ENCODE data around the gene GSAP.
"Not testable (repeated sequence)": the region's sequence is repeated elsewhere in the genome, so short reads cannot be mapped to it uniquely, and the experiment has no call there.

GSAP gene

GRCh38 chr7:77360104-77360503 is 56.0 kb downstream of the GSAP start:
- no peak for DNase-seq (ENCODE audit: low read depth in 3 of 3)

DNA sequence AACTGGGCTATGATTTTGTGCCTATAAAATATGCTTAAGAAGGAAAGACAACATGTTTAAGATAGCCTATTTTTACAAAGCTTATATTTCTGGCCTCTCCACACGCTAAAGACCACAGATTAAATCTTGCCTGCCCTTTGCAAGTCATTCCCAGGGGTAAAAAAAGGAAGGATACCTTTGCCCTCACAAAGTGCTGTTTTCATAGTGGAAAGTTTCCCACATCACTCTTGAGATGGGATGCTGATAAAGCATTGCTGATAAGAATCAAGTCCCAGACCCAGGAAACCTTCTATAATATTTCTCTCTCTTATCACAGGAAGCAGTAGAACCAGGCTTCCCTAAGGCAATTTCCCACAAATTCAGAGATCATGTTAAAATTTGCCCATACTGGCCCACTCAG is 56.5 kb downstream of the GSAP start:
- DNase-seq (ENCODE audit: low read depth in 3 of 3) = no peak

DNA sequence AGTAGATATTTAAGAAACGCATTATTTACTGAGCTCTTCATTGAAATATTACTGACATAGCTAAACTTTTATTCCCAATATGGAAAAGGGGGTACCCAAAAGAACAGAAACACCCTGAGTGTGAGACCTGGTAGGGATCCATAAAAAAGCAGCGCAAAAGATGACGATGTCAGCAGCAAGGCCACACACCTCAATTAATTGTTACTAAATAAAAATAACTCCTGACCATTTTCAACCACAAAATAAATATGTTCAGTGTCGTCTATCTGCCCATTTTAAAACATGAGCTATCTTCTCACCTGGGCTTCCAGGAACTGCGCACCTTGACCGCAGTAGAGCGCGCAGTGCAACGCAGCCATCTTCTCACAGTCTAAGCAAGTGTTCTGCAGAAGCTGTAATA is 61.2 kb downstream of the GSAP start:
- DNase-seq (ENCODE audit: low read depth in 3 of 3) = no peak

DNA sequence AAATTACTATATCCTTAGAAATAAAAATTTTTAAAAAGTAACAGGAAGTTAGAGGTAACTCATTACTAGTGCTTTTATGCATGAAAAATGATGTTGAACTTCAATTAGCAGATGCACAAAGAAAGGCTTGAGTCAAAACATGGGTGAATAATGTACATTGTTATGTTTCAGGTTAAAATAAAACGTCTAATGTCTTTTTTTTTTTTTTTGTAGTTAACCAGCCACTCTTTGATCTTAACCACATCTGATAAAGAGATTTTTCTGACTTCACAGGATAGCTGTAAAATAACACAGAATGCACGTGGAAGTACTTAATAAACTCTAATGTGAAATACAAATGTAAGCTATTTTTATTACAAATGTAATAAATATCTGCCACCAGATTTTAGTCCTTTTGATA is 61.7 kb downstream of the GSAP start:
- no peak for DNase-seq (ENCODE audit: low read depth in 3 of 3)

- no peak for DNase-seq (ENCODE audit: low read depth in 3 of 3)
These were observed 62.2 kb downstream of the GSAP start for GRCh38 chr7:77353911-77354310.

- no peak for DNase-seq (ENCODE audit: low read depth in 3 of 3)
These were observed 62.8 kb downstream of the GSAP start for GRCh38 chr7:77353407-77353721.

- DNase-seq (ENCODE audit: low read depth in 3 of 3) = no peak
These were observed 63.3 kb downstream of the GSAP start for GRCh38 chr7:77352665-77353406.

DNA sequence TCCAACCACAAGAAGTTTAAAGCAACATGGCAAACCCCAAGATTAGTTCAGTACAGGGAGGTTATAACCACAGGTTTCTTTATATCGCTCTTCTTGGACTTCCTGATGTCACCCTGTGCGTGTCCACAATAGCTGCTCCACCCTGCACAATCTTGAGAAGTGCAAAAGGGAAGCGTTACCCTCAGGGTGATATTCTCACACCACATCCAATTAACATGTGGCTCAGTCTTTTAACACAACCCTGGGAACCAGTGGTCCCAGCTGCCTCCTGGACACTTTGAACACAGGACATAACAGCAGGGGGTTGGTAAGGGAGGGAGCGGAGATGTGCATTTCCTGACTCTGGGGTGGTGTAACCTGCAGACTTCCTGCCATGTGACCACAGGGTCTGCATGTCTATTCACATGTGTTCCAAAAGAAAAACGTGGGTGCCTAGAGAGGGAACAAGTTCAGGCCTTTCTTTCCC is 64.6 kb downstream of the GSAP start:
- DNase-seq (ENCODE audit: low read depth in 3 of 3) = peak in 1 of 3 donors; percentile 21

GRCh38 chr7:77349141-77349540 is 67.0 kb downstream of the GSAP start:
- DNase-seq (ENCODE audit: low read depth in 3 of 3) = no peak

- no peak for DNase-seq (ENCODE audit: low read depth in 3 of 3)
These were observed 67.8 kb downstream of the GSAP start for GRCh38 chr7:77348371-77348813.

- no peak for DNase-seq (ENCODE audit: low read depth in 3 of 3)
These were observed 69.7 kb downstream of the GSAP start for GRCh38 chr7:77346441-77346840.

DNA sequence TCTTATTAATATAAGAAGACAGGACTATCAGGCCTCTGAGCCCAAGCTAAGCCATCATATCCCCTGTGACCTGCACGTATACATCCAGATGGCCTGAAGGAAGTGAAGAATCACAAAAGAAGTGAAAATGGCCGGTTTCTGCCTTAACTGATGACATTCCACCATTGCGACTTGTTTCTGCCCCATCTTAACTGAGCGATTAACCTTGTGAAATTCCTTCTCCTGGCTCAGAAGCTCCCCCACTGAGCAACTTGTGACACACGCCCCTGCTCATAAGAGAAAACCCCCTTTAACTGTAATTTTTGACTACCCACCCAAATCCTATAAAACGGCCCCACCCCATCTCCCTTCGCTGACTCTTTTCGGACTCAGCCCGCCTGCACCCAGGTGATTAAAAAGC is 70.7 kb downstream of the GSAP start:
- DNase-seq (ENCODE audit: low read depth in 3 of 3) = not testable (repeated sequence)

DNA sequence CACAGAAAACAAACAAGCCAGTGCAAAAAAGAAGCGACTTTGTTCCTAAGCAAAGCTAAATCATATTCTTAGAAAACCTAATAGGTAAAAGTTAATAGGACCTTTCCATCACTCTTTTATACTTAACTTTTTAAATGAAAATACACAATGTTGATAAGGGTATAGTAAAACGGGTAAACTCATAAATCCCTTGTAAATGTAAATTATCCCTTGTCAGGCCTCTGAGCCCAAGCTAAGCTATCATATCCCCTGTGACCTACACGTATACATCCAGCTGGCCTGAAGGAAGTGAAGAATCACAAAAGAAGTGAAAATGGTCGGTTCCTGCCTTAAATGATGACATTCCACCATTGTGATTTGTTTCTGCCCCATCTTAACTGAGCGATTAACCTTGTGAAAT is 76.4 kb downstream of the GSAP start:
- no peak for DNase-seq (ENCODE audit: low read depth in 3 of 3)

GRCh38 chr7:77338883-77339629 is 77.1 kb downstream of the GSAP start:
- DNase-seq (ENCODE audit: low read depth in 3 of 3) = no peak

DNA sequence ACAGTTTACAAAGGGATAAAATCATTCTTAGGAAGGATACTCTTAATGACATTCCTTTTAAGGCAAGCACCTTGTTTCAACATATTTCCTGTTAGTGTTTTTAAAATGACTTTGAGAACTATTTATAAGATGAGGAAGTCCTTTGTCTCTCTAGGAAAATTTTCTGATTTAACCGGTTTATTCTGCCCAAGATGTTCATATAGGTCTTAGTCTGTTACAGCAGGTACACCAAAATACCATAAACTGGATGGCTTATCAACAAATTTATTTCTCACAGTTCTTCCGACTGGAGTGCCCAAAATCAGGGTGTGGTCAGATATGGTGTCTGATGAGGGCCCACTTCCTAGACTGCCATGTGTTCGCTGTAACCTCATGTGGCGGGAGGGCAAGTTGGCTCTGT is 77.9 kb downstream of the GSAP start:
- no peak for DNase-seq (ENCODE audit: low read depth in 3 of 3)

- no peak for DNase-seq (ENCODE audit: low read depth in 3 of 3)
These were observed 78.6 kb downstream of the GSAP start for GRCh38 chr7:77337456-77337990.

GRCh38 chr7:77335581-77335980 is 80.6 kb downstream of the GSAP start:
- no peak for DNase-seq (ENCODE audit: low read depth in 3 of 3)

DNA sequence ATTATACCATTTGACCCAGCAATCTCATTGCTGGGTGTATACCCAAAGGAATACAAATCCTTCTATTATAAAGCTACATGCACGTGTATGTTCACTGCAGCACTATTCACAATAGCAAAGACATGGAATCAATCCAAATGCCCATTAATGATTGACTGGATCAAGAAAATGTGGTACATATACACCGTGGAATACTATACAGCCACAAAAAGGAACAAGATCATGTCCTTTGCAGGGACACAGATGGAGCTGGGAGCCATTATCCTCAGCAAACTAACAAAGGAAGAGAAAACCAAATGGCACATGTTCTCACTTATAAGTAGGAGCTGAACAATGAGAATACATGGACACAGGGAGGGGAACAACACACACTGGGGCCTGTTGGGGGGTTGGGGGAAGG is 82.1 kb downstream of the GSAP start:
- DNase-seq (ENCODE audit: low read depth in 3 of 3) = not testable (repeated sequence)

GRCh38 chr7:77331938-77332695 is 84.0 kb downstream of the GSAP start:
- peak in 2 of 3 donors; percentile 35 to 45 for DNase-seq (ENCODE audit: low read depth in 3 of 3)

DNA sequence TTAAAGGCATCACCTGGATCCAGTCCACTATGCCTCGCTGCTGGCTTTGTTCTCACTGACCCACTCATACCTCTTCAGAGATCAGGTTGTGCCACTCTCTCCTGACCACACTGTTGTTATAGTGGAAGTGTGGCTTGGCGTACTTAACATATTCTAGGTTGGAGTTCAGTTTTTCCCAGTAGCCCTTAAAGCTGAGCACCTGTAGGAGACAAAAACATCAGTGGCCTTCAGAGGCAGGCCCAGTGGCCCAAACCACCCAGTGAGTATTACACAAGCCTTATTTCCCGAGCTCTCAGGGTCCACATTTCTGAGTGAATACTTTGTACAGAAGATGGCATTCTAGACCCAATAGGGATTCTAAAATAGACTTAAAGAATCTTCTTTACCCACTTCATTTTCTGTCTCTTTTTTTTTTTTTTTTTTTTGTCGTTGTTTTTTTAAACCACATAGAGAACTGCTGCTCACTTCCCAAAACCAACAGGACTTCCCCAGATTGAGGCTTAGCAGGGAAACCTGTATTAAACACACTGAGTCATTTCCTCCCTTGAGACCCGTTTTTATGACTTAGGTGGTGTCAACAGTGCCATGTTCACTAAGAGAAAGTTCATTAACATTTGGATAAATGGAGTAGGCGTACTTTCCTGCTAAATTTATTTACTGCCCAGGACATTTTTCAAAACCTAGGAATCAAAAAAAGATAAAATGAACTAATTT is 85.8 kb downstream of the GSAP start:
- DNase-seq (ENCODE audit: low read depth in 3 of 3) = no peak

GRCh38 chr7:77329466-77330168 is 86.5 kb downstream of the GSAP start:
- no peak for DNase-seq (ENCODE audit: low read depth in 3 of 3)

Measured in stimulated activated CD4-positive, alpha-beta T cell treated with anti-CD3 and anti-CD28 coated beads, TNF-alpha, amount 100 ng/mL, for 48 hours (primary cell).